Left lung (tissue), 10 donors: ENCODE data around the gene FBXO15. TPM values are rescaled to one million over a fixed set of nuclear protein-coding genes. Genes with fewer than 3 reads are reported as not detected.

ENCODE experiments used
- ATAC-seq: fragments of 200-7000 bp; cut with Tn5 transposase; one replicate; pipeline ENCODE4 v1.9.1; 2020; ENCODE audit warnings: moderate library complexity
- DNase-seq, 4 donors: peaks; one replicate each; pipeline ENCODE4 v3.0.0-alpha.2; 2013 to 2020
- H3K27ac ChIP-seq, 2 donors: fragments of 200-600 bp; sonication (generic) in 1 of 2; one replicate each; pipeline versions ENCODE4 v1.5.0 to v1.8.0; 2020 to 2021
- H3K27me3 ChIP-seq, 2 donors: fragments of 200-600 bp; sonication (generic) in 1 of 2; one replicate each; pipeline versions ENCODE4 v1.5.0 to v1.8.0; 2020 to 2021
- H3K36me3 ChIP-seq, 2 donors: fragments of 200-600 bp; sonication (generic) in 1 of 2; one replicate each; pipeline versions ENCODE4 v1.5.0 to v1.8.0; 2020 to 2021
- H3K4me1 ChIP-seq, 2 donors: fragments of 200-600 bp; one replicate each; pipeline ENCODE4 v1.8.0; 2021
- H3K4me3 ChIP-seq, 2 donors: fragments of 200-600 bp; sonication (generic) in 1 of 2; one replicate each; pipeline versions ENCODE4 v1.5.0 to v1.8.0; 2020 to 2021; ENCODE audit warnings: mild to moderate bottlenecking in 1 of 2
- H3K9me3 ChIP-seq, 2 donors: fragments of 200-600 bp; sonication (generic) in 1 of 2; one replicate each; pipeline versions ENCODE4 v1.5.0 to v1.8.0; 2020 to 2021
- CTCF ChIP-seq, 2 donors: fragments of 200-600 bp; sonication (generic) in 1 of 2; IDR thresholded peaks; one replicate each; pipeline versions ENCODE4 v1.5.0 to v1.8.0; 2021; ENCODE audit warnings: antibody characterized with exemption in 2 of 2
- intact Hi-C, 2 donors: fragments of 100-400 bp; cut with DNase I; formaldehyde crosslinking; loops; one replicate each; pipeline versions ENCODE4 v1.11.2 to v1.14.2; 2022
- polyA plus RNA-seq, 6 donors: library from polyadenylated mRNA; unstranded; fragments of 120-200 nt; gene quantifications; one replicate each; pipeline ENCODE4 v1.2.1, GENCODE V29; 2013; ENCODE audit not compliant: insufficient read length in 6 of 6
- total RNA-seq, 2 donors: library from RNA; stranded (reverse); fragmentation: NEBNext Ultra II Directional; extraction: Animal tissue kit (Norgen Biotek cat#: 25700); gene quantifications; one replicate each; pipeline ENCODE4 v1.2.1, GENCODE V29; 2021
- donor health status: DM: no; HTN: yes; CAD: no.
- donor health status: DM: no; HTN: no; CAD: no.

Gene FBXO15
- total and polyA plus RNA-seq, 8 donors = 1.1 to 5.0 (median 2.8) TPM

- DNase-seq = no peak
- no peaks in the 10 kb centered on the region for H3K9me3 ChIP-seq
- no peak overlapping the region for H3K27ac ChIP-seq
- H3K4me1 ChIP-seq = no peaks in the 10 kb centered on the region
- intact Hi-C loops = no loop called here
- no peak overlapping the region for H3K4me3 ChIP-seq
- no peak for TF ChIP-seq CTCF (IDR thresholded peaks at IDR 0.05)
- ATAC-seq = no peak
- peaks cover 0 to 5% of the 10 kb centered on the region in 2 donors for H3K27me3 ChIP-seq
- no peaks in the 10 kb centered on the region for H3K36me3 ChIP-seq
Measured at GRCh38 chr18:74068296-74068695, 79.3 kb downstream of the FBXO15 start.

GRCh38 chr18:74066018-74066417 lies 81.6 kb downstream of the FBXO15 start:
- no peaks in the 10 kb centered on the region for H3K4me1 ChIP-seq
- no peaks in the 10 kb centered on the region for H3K9me3 ChIP-seq
- DNase-seq (no peak), ATAC-seq (no peak)
- intact Hi-C loops = no loop called here
- no peak overlapping the region for H3K4me3 ChIP-seq
- TF ChIP-seq CTCF (IDR thresholded peaks at IDR 0.05) = no peak
- H3K36me3 ChIP-seq = no peaks in the 10 kb centered on the region
- H3K27ac ChIP-seq = no peak overlapping the region
- peaks cover 0 to 7% of the 10 kb centered on the region in 2 donors for H3K27me3 ChIP-seq

- intact Hi-C loops = no loop called here
- Histone ChIP-seq H3K9me3 (no peaks in the 10 kb centered on the region), H3K27ac (no peak overlapping the region), H3K36me3 (no peaks in the 10 kb centered on the region), H3K4me1 (no peaks in the 10 kb centered on the region), H3K4me3 (no peak overlapping the region), H3K27me3 (peaks cover 0 to 11% of the 10 kb centered on the region in 2 donors)
- no peak for TF ChIP-seq CTCF (IDR thresholded peaks at IDR 0.05)
- no peak for ATAC-seq
- DNase-seq = no peak
Measured at GRCh38 chr18:74065366-74065765, 82.3 kb downstream of the FBXO15 start.

- Histone ChIP-seq H3K4me1 (no peaks in the 10 kb centered on the region), H3K4me3 (no peak overlapping the region), H3K9me3 (no peaks in the 10 kb centered on the region), H3K36me3 (no peaks in the 10 kb centered on the region), H3K27ac (no peak overlapping the region), H3K27me3 (peaks cover 0 to 11% of the 10 kb centered on the region in 2 donors)
- TF ChIP-seq CTCF (IDR thresholded peaks at IDR 0.05) = no peak
- ATAC-seq = no peak
- no peak for DNase-seq
- intact Hi-C loops = no loop called here
Measured at GRCh38 chr18:74064510-74064909, 83.1 kb downstream of the FBXO15 start.

- Histone ChIP-seq H3K9me3 (no peaks in the 10 kb centered on the region), H3K36me3 (no peaks in the 10 kb centered on the region), H3K4me1 (no peaks in the 10 kb centered on the region), H3K4me3 (no peak overlapping the region), H3K27ac (no peak overlapping the region), H3K27me3 (peaks cover 0 to 11% of the 10 kb centered on the region in 2 donors)
- no peak for DNase-seq
- intact Hi-C loops = no loop called here
- ATAC-seq = no peak
- no peak for TF ChIP-seq CTCF (IDR thresholded peaks at IDR 0.05)
Measured at GRCh38 chr18:74063557-74063956, 84.1 kb downstream of the FBXO15 start.
